Stimulated activated CD8-positive, alpha-beta memory T cell treated with anti-CD3 and anti-CD28 coated beads, Interleukin-7, amount 100 ng/mL, for 4 hours (primary cell): ENCODE data around the gene CCDC182.

Source experiments
- DNase-seq, 2 donors: peaks; one replicate each; pipeline ENCODE4 v3.0.0-alpha.2; 2020; ENCODE audit warnings: low read depth in 2 of 2

The CCDC182 gene

GRCh38 chr17:57756951-57757350, 11.9 kb upstream of the CCDC182 start:
- DNase-seq = no peak

- DNase-seq = no peak
Observed at GRCh38 chr17:57755480-57756070, 10.5 kb upstream of the CCDC182 start.

- DNase-seq = no peak
Observed at GRCh38 chr17:57752031-57752905, 7.2 kb upstream of the CCDC182 start.

- DNase-seq = no peak
Observed at GRCh38 chr17:57751348-57751971, 6.4 kb upstream of the CCDC182 start.

- no peak for DNase-seq
Observed at GRCh38 chr17:57750895-57751294, 5.8 kb upstream of the CCDC182 start.

- no peak for DNase-seq
Observed at GRCh38 chr17:57750109-57750871, 5.2 kb upstream of the CCDC182 start.

DNA sequence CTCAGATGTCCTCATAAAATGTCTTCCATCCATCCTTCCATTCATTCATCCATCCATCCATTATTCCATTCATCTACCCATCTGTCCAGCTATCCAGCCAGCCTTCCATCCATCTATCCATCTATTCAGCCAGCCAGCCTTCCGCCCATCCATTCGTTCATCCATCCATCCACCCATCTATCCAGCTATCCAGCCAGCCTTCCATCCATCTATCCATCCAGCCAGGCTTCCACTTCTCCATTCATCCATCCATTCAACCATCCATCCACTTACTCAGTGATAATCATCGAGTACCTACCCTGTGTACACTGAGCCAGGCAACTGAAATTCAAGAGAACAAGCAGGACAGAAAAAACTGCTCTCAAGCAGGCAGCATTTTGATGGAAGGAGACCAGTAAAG, 4.6 kb upstream of the CCDC182 start:
- no peak for DNase-seq

DNA sequence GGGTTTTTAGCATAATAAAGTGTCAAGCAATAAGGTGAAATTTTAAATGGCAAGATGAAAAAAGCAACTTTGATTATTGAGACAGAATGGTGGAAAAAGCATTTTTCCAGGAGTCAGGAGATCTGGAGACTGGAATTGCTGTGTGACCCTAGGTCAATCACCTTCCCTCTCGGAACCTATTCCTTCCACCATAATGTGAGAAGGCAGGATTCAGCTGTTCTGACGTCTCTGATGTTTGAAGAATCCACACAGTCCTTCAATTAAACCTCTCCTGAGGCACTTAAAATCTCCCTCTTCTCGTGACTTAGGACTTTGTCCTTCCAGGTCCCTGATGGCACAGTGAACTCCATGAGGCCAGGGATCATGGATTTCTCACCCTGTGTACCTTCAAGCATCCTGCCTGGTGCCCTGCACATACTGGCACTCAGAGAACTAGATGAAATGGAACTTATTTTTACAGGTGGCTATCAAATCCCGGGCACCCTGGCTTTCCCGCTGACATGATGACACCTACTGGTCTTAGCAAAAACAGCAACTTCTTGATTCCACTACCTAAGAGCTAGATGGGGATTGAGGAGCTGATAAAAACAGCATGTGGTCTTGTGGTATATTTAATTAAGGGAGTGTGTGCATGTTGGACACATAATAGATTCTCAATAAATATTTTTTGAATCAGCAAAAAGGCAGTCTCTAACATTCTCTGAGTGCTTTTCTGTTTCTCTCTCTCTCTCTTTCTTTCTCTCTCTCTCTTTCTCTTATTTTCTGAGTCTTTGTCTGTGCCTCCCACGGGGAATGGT, 2.3 kb upstream of the CCDC182 start:
- DNase-seq = peak in 1 of 2 donors; percentile 8

DNA sequence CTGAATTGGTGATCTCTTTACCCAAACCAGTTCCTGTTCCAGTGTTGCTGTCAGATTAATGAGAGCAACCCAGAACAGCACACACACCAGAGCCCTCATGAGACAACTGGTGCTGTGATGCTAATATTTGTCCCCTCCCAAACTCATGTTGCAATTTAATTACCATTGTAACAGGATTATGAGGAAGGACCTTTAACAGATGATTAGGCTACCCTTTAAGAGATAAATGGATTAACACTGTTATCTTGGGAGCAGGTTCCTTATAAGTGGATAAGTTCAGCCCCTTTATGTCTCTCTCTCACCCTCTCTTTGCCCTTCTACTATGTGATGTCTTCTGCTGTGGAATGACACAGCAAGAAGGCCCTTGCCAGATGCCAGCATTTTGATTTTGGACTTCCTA, 1.1 kb upstream of the CCDC182 start:
- no peak for DNase-seq

DNA sequence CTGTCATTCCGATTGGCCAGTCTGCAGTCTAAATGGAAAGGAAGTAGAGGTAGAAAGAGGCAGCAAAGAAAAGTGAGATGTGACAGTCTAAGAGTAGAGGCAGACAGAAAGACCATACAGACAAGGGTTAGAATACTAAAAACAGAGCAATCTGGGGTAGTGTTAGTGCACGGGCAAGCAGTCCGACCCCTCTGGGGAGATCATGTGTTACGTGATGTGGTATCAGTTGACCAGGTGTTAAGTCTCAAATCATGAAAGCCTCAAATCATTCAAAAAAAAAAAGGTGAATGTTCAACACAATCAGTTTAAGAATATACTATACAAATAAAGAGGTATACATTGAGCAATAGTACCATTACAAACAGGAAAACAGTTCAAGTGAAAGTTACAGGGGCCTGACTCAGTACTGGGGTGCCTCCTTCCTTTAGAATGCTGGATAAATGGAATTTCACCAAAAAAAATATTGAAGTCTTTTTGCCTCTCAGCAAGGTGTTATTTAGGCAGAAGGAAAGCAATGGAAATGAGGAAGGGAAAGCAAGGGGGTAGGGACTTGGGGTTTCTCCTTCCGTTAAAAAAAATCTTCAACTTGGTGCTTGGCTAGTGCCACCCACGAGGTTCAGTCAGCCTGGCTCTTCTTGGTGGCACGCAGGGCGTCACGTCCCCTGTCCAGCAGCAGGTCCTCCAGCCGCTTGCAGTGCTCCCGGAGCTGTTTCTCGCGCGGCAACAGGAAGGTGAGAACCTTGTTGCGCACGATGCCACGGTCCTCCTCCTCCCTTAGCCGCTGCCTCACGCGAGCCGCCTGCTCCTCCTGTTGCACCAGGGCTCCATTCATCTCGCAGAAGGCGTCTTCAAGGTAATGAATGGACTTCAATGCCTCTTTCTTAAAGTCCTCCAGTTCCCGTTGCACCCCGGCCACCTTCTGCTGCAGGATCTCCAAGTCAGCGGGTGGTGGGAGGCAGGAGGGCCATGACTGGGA, 616 bp downstream of the CCDC182 start:
- no peak for DNase-seq

GRCh38 chr17:57740235-57740528, 4.9 kb downstream of the CCDC182 start:
- no peak for DNase-seq

- no peak for DNase-seq
Observed at GRCh38 chr17:57739402-57740234, 5.5 kb downstream of the CCDC182 start.

- no peak for DNase-seq
Observed at GRCh38 chr17:57737450-57737849, 7.6 kb downstream of the CCDC182 start.

GRCh38 chr17:57735707-57736106, 9.4 kb downstream of the CCDC182 start:
- no peak for DNase-seq

DNA sequence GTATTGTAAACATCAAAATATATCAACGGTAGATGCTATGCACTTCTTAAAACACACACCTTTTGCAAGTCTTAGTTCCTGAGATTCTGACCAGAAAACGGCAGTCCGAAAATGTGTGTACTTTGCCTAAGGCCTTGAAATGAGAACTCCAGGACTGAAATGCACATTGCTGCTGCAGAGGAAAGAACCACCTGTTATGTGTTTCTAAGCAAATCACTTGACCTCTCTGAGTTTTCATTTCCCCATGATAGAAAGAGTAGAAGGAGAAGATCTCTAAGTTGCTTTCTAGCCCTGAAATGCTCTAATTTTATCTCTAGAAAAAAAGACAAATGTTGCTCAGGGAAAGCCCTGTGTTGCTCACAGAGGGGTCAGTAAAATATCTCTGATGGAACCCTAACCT, 9.9 kb downstream of the CCDC182 start:
- no peak for DNase-seq

DNA sequence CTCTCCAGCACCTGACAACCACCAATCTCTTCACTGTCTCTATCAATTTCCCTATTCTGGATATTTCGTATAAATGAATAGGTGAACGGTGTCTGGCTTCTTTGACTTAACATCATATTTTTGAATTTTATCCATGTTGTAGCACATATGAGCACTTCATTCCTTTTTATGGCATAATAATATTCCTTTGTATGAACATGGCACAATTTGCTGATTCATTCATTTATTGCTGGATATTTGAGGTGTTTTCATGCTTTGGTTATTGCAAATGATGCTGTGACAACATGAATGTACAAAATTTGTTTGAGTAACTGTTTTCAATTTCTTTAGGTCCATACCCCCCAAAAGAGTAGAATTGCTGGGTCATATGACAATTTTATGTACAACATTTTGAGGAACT, 12.0 kb downstream of the CCDC182 start:
- no peak for DNase-seq

DNA sequence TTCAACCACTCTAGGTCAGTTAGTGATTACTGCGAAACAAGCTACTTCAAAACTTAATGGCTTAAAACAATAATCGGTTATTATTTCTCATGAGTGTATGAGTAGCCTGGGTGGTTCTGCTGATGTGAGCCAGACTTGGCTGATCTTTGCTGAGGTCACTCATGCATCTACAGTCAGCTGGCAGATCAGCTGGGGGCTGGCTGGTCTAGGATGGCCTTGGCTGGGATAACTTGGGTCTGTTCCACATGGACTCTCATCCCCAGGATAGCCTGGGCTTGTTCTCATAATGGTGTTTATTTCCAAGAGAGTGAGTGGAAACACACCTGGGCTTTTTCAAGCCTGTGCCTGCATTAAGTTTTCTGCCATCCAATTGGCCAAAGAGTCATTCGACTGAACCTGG, 13.0 kb downstream of the CCDC182 start:
- DNase-seq = no peak

GRCh38 chr17:57730026-57730701, 14.9 kb downstream of the CCDC182 start:
- no peak for DNase-seq

DNA sequence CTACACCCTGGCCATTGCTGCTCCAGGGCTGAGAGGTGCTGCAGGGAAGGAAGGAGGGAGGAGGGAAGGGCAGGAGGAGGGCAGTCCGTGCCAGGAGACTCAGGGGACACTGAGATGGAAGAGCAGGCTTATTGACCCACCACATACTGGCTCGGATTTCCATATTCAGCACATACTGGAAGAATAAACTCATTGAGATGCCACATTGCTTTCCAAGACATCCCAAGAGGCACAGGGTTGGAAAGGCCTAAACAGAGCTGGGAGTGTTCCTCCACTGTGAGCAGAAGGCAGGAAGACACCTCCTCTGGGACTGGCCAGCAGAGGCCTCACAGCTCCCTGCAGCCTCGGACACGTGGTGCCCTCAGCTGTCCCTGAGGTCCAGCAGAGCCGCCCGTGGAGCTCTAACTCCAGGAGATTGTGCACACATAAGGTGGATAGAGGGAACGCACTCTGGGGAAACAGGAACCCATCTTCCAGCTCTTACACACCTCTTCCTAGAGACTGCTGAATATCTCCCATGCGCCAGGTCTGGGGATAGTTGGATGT, 17.4 kb downstream of the CCDC182 start:
- DNase-seq = no peak
